ENCODE data around the gene VPS51. TPM values are rescaled to one million over a fixed set of nuclear protein-coding genes. Genes with fewer than 3 reads are reported as not detected.

The VPS51 gene
- total and polyA plus RNA-seq, 9 of the 15 experiments (the other 6 are each of a cell fraction or from before 2014, with no cell fraction given), result 1.8 to 143 (median 46.8) TPM

GRCh38 chr11:65148657-65149056 lies 52.6 kb downstream of the VPS51 start:
- WGBS (ENCODE audit: insufficient coverage, low coverage, missing lambda C conversion rate), result 76% methylated on average over 5 of the region's 5 CpGs

More at GRCh38 chr11:65148657-65149056, 52.6 kb downstream of the VPS51 start:
- no peak for TF ChIP-seq UBTF (IDR thresholded peaks at IDR 0.05; ENCODE audit: borderline replicate concordance in 1 of 2, low read depth in 2 of 2, low read length in 2 of 2)
- TF ChIP-seq HNRNPUL1 (IDR thresholded peaks at IDR 0.05; ENCODE audit: low read length), result no peak
- TF ChIP-seq FOXM1 (IDR thresholded peaks at IDR 0.05; ENCODE audit: low read depth), result no peak
- TF ChIP-seq FOXM1 (CRISPR knock-in tag; IDR thresholded peaks at IDR 0.05; ENCODE audit: low read depth), result no peak
- TF ChIP-seq BCL6 (CRISPR knock-in tag; IDR thresholded peaks at IDR 0.05), result no peak
- TF ChIP-seq OTX1 (CRISPR knock-in tag; IDR thresholded peaks at IDR 0.05), result no peak
- no peak for TF ChIP-seq PHTF2 (CRISPR knock-in tag; IDR thresholded peaks at IDR 0.05)
- no peak for TF ChIP-seq ZBTB9 (CRISPR knock-in tag; IDR thresholded peaks at IDR 0.05)
- TF ChIP-seq, protein P1, sequence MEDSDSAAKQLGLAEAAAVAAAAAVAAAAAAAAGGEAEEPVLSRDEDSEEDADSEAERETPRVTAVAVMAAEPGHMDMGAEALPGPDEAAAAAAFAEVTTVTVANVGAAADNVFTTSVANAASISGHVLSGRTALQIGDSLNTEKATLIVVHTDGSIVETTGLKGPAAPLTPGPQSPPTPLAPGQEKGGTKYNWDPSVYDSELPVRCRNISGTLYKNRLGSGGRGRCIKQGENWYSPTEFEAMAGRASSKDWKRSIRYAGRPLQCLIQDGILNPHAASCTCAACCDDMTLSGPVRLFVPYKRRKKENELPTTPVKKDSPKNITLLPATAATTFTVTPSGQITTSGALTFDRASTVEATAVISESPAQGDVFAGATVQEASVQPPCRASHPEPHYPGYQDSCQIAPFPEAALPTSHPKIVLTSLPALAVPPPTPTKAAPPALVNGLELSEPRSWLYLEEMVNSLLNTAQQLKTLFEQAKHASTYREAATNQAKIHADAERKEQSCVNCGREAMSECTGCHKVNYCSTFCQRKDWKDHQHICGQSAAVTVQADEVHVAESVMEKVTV (CRISPR knock-in tag; IDR thresholded peaks at IDR 0.05), result no peak
- no peak for TF ChIP-seq SREBF1 (IDR thresholded peaks at IDR 0.05; ENCODE audit: borderline replicate concordance, low read depth, low read length)
- no peak for TF ChIP-seq SPI1 (IDR thresholded peaks at IDR 0.05; ENCODE audit: borderline replicate concordance, low read depth, low read length)
- no peak for TF ChIP-seq PCBP2 (IDR thresholded peaks at IDR 0.05; ENCODE audit: low read depth, low read length, poor library complexity, severe bottlenecking)
- no peak for TF ChIP-seq DPF2 (IDR thresholded peaks at IDR 0.05)
- no peak for TF ChIP-seq XRCC3 (IDR thresholded peaks at IDR 0.05)
- no peak for TF ChIP-seq GTF2A2 (tag; IDR thresholded peaks at IDR 0.05)
- no peak for TF ChIP-seq RUNX1 (IDR thresholded peaks at IDR 0.05; ENCODE audit: low read depth)
- in situ Hi-C loops (cut with MboI) (no loop called here), intact Hi-C loops (cut with micrococcal nuclease) (no loop called here)
- H3K4me2 ChIP-seq (ENCODE audit: insufficient read depth, low read length), result no peak overlapping the region
- no peak for DNase-seq (ENCODE audit: extremely low read depth in 1 of 4, low spot score in 3 of 4)
- H3K36me3 ChIP-seq (ENCODE audit: control insufficient read depth, insufficient read depth, low read length), result no peaks in the 10 kb centered on the region
- H3K9me3 ChIP-seq (replicated peaks; ENCODE audit: control insufficient read depth, insufficient read depth, low read depth, low read length), result no peaks in the 10 kb centered on the region; the same call in 1 of the 2 replicates
- ChIA-PET POLR2A (interaction anchor here (1.1 to 7.6 kb wide), 4 partner anchors 10 to 22 kb away, joined by 3 to 75 read pairs (median 5); partner anchors contain the start of genes SPDYC and SYVN1), CTCF (ENCODE audit: low intra/inter-chr PET ratio) (no interaction called here)
- no peak overlapping the region for H3K9ac ChIP-seq (ENCODE audit: insufficient read depth in 1 of 2, low read depth in 2 of 2, low read length in 2 of 2)
- no peaks in the 10 kb centered on the region for H3K79me2 ChIP-seq (ENCODE audit: control insufficient read depth, insufficient read depth, low read length)
- no peak for FAIRE-seq
- H2AFZ ChIP-seq (ENCODE audit: low read depth, low read length), result no peak overlapping the region
- no peaks in the 10 kb centered on the region for H4K20me1 ChIP-seq (replicated peaks; ENCODE audit: control insufficient read depth, insufficient read depth, low read length)
- peaks cover 20 to 26% of the 10 kb centered on the region in 2 experiments for H3K4me1 ChIP-seq (replicated peaks in 1 of 2; ENCODE audit: control insufficient read depth in 2 of 2, insufficient read depth in 2 of 2, low read length in 2 of 2)
- BruUV-seq (replicated peaks), result no TSS peak
- no peaks in the 10 kb centered on the region for H3K27me3 ChIP-seq (ENCODE audit: control insufficient read depth in 2 of 2, insufficient read depth in 2 of 2, low read length in 2 of 2)
- H3K27ac ChIP-seq (ENCODE audit: extremely low read depth, low read depth, low read length), result no peak overlapping the region
- H3K4me3 ChIP-seq, result no peak overlapping the region
- H3K9me1 ChIP-seq (ENCODE audit: control insufficient read depth, insufficient read depth, low read length), result no peaks in the 10 kb centered on the region
- no peak for ATAC-seq

Data from K562 (cell line).